A549 (cell line): ENCODE measurements around the gene CCDC30. TPM values are rescaled to one million over a fixed set of nuclear protein-coding genes. Genes with fewer than 3 reads are reported as not detected.

ENCODE experiments used
- ATAC-seq, 2 experiments: fragments of 200-7000 bp in 1 of 2; fragments of >200 bp in 1 of 2; cut with Nextera tagmentation in 1 of 2; cut with Tn5 transposase in 1 of 2; 3 replicates each; pipeline versions ENCODE4 v1.8.0 to v1.9.1; 2018 to 2020; ENCODE audit warnings: mild to moderate bottlenecking in 1 of 2, moderate library complexity in 1 of 2
- CTCF ChIA-PET: fragments of 300-600 bp; sonication (Branson Sonifier 250); formaldehyde crosslinking; extraction: SDS; loops from one replicate; lab custom pipeline; 2021; ENCODE audit warnings: antibody characterized with exemption, inconsistent platforms; lab: Yijun Ruan, JAX
- POLR2A ChIA-PET: fragments of 350-600 bp; formaldehyde crosslinking; extraction: SDS; loops from one replicate; lab custom pipeline; 2021; ENCODE audit warnings: antibody characterized with exemption, inconsistent platforms; lab: Yijun Ruan, JAX
- DNase-seq, 2 experiments: peaks; one replicate each; pipeline versions ENCODE4 v3.0.0 to v3.0.0-alpha.2; 2011 to 2016; ENCODE audit warnings: low read depth in 1 of 2, low spot score in 1 of 2
- FAIRE-seq: peaks from 2 replicates; lab custom pipeline; 2011; peaks lifted over from hg19 to GRCh38; lab: Jason Lieb, UNC
- H3K27ac ChIP-seq, 2 experiments: fragments of >200 bp; sonication (Bioruptor Twin); formaldehyde crosslinking; 3 replicates each; pipeline ENCODE4 v1.5.1; 2016 to 2017
- H3K4me1 ChIP-seq: fragments of >200 bp; sonication (Bioruptor Twin); formaldehyde crosslinking; 3 replicates; pipeline ENCODE4 v1.6.1; 2016
- H3K4me2 ChIP-seq: fragments of >200 bp; sonication (Bioruptor Twin); formaldehyde crosslinking; 3 replicates; pipeline ENCODE4 v1.6.1; 2016
- H3K4me3 ChIP-seq: fragments of >200 bp; sonication (Bioruptor Twin); formaldehyde crosslinking; 3 replicates; pipeline ENCODE4 v1.5.1; 2016
- H3K9me3 ChIP-seq: fragments of >200 bp; sonication (Bioruptor Twin); formaldehyde crosslinking; 3 replicates; pipeline ENCODE4 v1.6.1; 2016
- CBX2 ChIP-seq: fragments of 200-600 bp; sonication (generic); IDR thresholded peaks from 2 replicates; pipeline ENCODE4 v1.6.1; 2016; ENCODE audit warnings: low read depth, mild to moderate bottlenecking, borderline replicate concordance
- CBX8 ChIP-seq: fragments of 200-600 bp; sonication (generic); IDR thresholded peaks from 2 replicates; pipeline ENCODE4 v1.6.1; 2016
- CEBPB ChIP-seq, 2 experiments: fragments of >200 bp in 1 of 2; sonication (Bioruptor Twin) in 1 of 2; formaldehyde crosslinking in 1 of 2; IDR thresholded peaks; 2 replicates each; pipeline ENCODE4 v1.6.1; 2012 to 2016
- CHD2 ChIP-seq: fragments of 150-350 bp; IDR thresholded peaks from 2 replicates; pipeline ENCODE4 v1.6.1; 2014; ENCODE audit warnings: low read length; ENCODE audit not compliant: partially characterized antibody
- CTCF ChIP-seq: fragments of >200 bp; sonication (Bioruptor Twin); formaldehyde crosslinking; IDR thresholded peaks from 3 replicates; pipeline ENCODE4 v1.5.1; 2016
- EHF ChIP-seq: fragments of 250-450 bp; sonication (Bioruptor Pico); IDR thresholded peaks from 2 replicates; pipeline ENCODE4 v1.5.0; 2020; ENCODE audit warnings: mild to moderate bottlenecking
- ELK1 ChIP-seq: fragments of 150-350 bp; IDR thresholded peaks from 2 replicates; pipeline ENCODE4 v1.6.1; 2014; ENCODE audit warnings: low read depth, mild to moderate bottlenecking, low read length
- ESRRA ChIP-seq: fragments of 150-350 bp; IDR thresholded peaks from 2 replicates; pipeline ENCODE4 v1.6.1; 2014; ENCODE audit warnings: mild to moderate bottlenecking, low read length, borderline replicate concordance
- HDAC2 ChIP-seq: fragments of 200-600 bp; sonication (generic); IDR thresholded peaks from 2 replicates; pipeline ENCODE4 v1.6.1; 2016
- HEYL ChIP-seq: fragments of 250-450 bp; sonication (Bioruptor Pico); IDR thresholded peaks from 2 replicates; pipeline ENCODE4 v1.8.0; 2021; ENCODE audit warnings: mild to moderate bottlenecking, moderate library complexity
- HOXA7 ChIP-seq: fragments of 250-450 bp; sonication (Bioruptor Pico); IDR thresholded peaks from 2 replicates; pipeline ENCODE4 v1.5.0; 2020; ENCODE audit warnings: mild to moderate bottlenecking, moderate library complexity
- KDM5A ChIP-seq: fragments of 200-600 bp; sonication (generic); IDR thresholded peaks from 2 replicates; pipeline ENCODE4 v1.6.1; 2016; ENCODE audit warnings: antibody characterized with exemption, mild to moderate bottlenecking
- MAFK ChIP-seq: fragments of 450-650 bp; IDR thresholded peaks from 2 replicates; pipeline ENCODE4 v1.6.1; 2014; ENCODE audit not compliant: partially characterized antibody
- MAZ ChIP-seq: fragments of 150-350 bp; IDR thresholded peaks from 2 replicates; pipeline ENCODE4 v1.6.1; 2014; ENCODE audit warnings: antibody characterized with exemption, low read depth, low read length, borderline replicate concordance
- MYC ChIP-seq: IDR thresholded peaks from 2 replicates; pipeline ENCODE4 v1.6.1; 2012; ENCODE audit warnings: mild to moderate bottlenecking, inconsistent platforms, low read length, improper control_type of control experiment, borderline replicate concordance
- NFE2L2 ChIP-seq: fragments of 150-350 bp; conservative IDR thresholded peaks from 2 replicates; pipeline ENCODE4 v1.6.1; 2014; ENCODE audit warnings: low read length
- NPAS2 ChIP-seq: fragments of 250-450 bp; sonication (Bioruptor Pico); IDR thresholded peaks from 2 replicates; pipeline ENCODE4 v1.8.0; 2022; ENCODE audit warnings: mild to moderate bottlenecking, moderate library complexity, borderline replicate concordance
- PHF8 ChIP-seq: fragments of 200-600 bp; sonication (generic); IDR thresholded peaks from 2 replicates; pipeline ENCODE4 v1.6.1; 2016; ENCODE audit warnings: low read depth, mild to moderate bottlenecking, antibody characterized with exemption, moderate library complexity, borderline replicate concordance
- POLR2AphosphoS2 ChIP-seq: conservative IDR thresholded peaks from 2 replicates; pipeline ENCODE4 v1.6.1; 2012; ENCODE audit warnings: low read length, improper control_type of control experiment, inconsistent platforms
- REST ChIP-seq: fragments of 200-600 bp; sonication (generic); IDR thresholded peaks from 2 replicates; pipeline ENCODE4 v1.6.1; 2016; ENCODE audit warnings: antibody characterized with exemption, mild to moderate bottlenecking, moderate library complexity
- SREBF2 ChIP-seq: fragments of 450-650 bp; IDR thresholded peaks from 2 replicates; pipeline ENCODE4 v1.6.1; 2014; ENCODE audit warnings: mild to moderate bottlenecking, moderate library complexity
- TP53 ChIP-seq: fragments of 250-450 bp; sonication (Bioruptor Pico); IDR thresholded peaks from 2 replicates; pipeline ENCODE4 v1.5.0; 2021; ENCODE audit warnings: mild to moderate bottlenecking, moderate library complexity
- WGBS: methylation state at CpG from one replicate; pipeline ENCODE4 v1.1.6; 2017; ENCODE audit errors: missing lambda C conversion rate; 5-methylcytosine and 5-hydroxymethylcytosine counted together
- polyA plus RNA-seq, 4 experiments: library from polyadenylated mRNA; depleted of rRNA in 3 of 4; stranded (reverse); fragments of >200 nt; fragmentation: RNase III in 1 of 4; extraction: RNeasy Plus Mini Kit Qiagen cat#74134 plus additional on column Dnase treatment in 1 of 4; gene quantifications; 2 replicates in 3 of 4; 3 replicates in 1 of 4; pipeline ENCODE4 v1.2.3, GENCODE V29; 2011 to 2017
- TF ChIP-seq, protein P1 (sequence below): IDR thresholded peaks from 2 replicates; pipeline ENCODE4 v1.6.1; 2012; ENCODE audit warnings: low read depth, borderline replicate concordance
- TF ChIP-seq, protein P2 (sequence below): fragments of >200 bp; sonication (Bioruptor Twin); formaldehyde crosslinking; IDR thresholded peaks from 2 replicates; pipeline ENCODE4 v1.6.1; 2016

The CCDC30 gene
- polyA plus RNA-seq, 2 of the 4 experiments (the other 2 are of a cell fraction) = 0.75 to 1.6 TPM

DNA sequence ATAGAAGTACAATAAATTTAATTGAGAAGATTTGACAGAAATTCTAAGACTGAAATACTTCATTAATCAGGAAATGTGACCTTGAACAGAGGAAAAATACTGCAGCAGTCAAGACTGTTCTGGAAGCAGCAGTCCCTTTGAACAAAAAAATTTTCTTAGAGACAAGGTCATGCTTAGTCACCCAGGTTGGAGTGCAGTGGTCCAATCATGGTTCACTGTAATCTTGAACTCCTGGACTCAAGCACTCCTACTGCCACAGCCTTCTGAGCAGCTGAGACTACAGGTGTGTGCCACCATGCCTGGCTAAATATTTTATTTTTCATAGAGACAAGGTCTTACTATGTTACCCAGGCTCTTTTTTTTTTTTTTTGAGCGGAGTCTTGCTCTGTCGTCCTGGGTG, 1.9 kb upstream of the CCDC30 start:
- DNase-seq (no peak), ATAC-seq (no peak), FAIRE-seq (no peak)
- TF ChIP-seq HDAC2 = no peak
- no peak for TF ChIP-seq ELK1
- no peak for TF ChIP-seq MAZ
- no peak for TF ChIP-seq NPAS2 (CRISPR knock-in tag)
- TF ChIP-seq, protein P1, sequence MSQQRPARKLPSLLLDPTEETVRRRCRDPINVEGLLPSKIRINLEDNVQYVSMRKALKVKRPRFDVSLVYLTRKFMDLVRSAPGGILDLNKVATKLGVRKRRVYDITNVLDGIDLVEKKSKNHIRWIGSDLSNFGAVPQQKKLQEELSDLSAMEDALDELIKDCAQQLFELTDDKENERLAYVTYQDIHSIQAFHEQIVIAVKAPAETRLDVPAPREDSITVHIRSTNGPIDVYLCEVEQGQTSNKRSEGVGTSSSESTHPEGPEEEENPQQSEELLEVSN = no peak
- no peak for TF ChIP-seq CEBPB (IDR thresholded peaks at IDR 0.05)
- TF ChIP-seq POLR2AphosphoS2 = no peak
- TF ChIP-seq HEYL (CRISPR knock-in tag) = no peak
- no peak for TF ChIP-seq CBX8
- no peak for TF ChIP-seq SREBF2
- no peak for TF ChIP-seq REST
- TF ChIP-seq MYC = no peak
- ChIA-PET CTCF (no interaction called here), POLR2A (no interaction called here)
- no peak overlapping the region for H3K4me2 ChIP-seq
- no peaks in the 10 kb centered on the region for H3K9me3 ChIP-seq
- no peak overlapping the region for H3K27ac ChIP-seq
- 78% methylated on average over 2 of the region's 2 CpGs for WGBS
- H3K4me1 ChIP-seq = peaks cover 24% of the 10 kb centered on the region
- H3K4me3 ChIP-seq = no peak overlapping the region

DNA sequence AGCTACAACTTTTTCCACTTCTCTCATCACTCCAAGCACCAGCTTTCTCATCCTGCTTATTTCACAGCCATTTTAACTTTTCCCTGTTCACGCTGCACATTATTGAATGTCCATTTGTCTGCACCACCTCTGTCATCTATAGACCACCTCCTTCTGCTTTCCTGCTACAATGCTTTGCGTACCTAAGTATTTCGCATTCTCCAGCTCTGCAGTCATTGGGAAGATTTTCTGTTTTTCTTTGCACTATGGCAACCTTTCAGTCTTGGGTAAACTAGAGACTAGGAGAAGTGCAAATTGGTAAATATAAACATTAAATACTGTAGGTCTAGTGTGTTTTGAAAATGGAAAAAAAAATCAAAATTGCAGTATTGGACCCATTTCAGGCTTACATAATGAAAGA, 835 bp downstream of the CCDC30 start:
- Histone ChIP-seq H3K4me2 (peak overlapping the region; percentile 98), H3K27ac (peak overlapping the region; percentile 63 to 77; a peak in 3 of 6 replicates), H3K4me1 (peaks cover 14% of the 10 kb centered on the region), H3K4me3 (peak overlapping the region; percentile 93), H3K9me3 (no peaks in the 10 kb centered on the region)
- no peak for ATAC-seq
- no peak for DNase-seq
- 97% methylated on average over 3 of the region's 3 CpGs for WGBS
- CTCF ChIA-PET = interaction anchor here (1.0 kb wide), 1 partner anchor 290 kb away, joined by 3 read pairs; no protein-coding TSS in a partner anchor
- POLR2A ChIA-PET = no interaction called here
- TF ChIP-seq NFE2L2 (no peak), ESRRA (no peak), CHD2 (no peak), EHF (no peak), MAZ (no peak), KDM5A (no peak), HOXA7 (no peak), NPAS2 (CRISPR knock-in tag) (no peak), PHF8 (no peak), CBX2 (no peak), CTCF (no peak), TP53 (CRISPR knock-in tag) (no peak), MAFK (no peak)
- TF ChIP-seq, protein P2, sequence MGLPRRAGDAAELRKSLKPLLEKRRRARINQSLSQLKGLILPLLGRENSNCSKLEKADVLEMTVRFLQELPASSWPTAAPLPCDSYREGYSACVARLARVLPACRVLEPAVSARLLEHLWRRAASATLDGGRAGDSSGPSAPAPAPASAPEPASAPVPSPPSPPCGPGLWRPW = no peak
- no peak for FAIRE-seq
